SK-N-SH (cell line): Measurements from ENCODE around the gene TMPRSS2. TPM values are rescaled to one million over a fixed set of nuclear protein-coding genes. Genes with fewer than 3 reads are reported as not detected.

Experiments used
- CTCF ChIA-PET: fragments of 300-600, 350-600 bp; formaldehyde crosslinking; extraction: SDS; loops from one replicate; lab custom pipeline; 2021; lab: Yijun Ruan, JAX
- POLR2A ChIA-PET: fragments of 350-600 bp; sonication (Branson Sonifier 250); formaldehyde crosslinking; extraction: SDS; loops from one replicate; lab custom pipeline; 2020; ENCODE audit warnings: antibody characterized with exemption, inconsistent platforms; lab: Yijun Ruan, JAX
- DNase-seq: peaks from one replicate; pipeline ENCODE4 v3.0.0; 2012
- H2AFZ ChIP-seq: fragments of 200-600 bp; sonication (generic); 2 replicates; pipeline ENCODE4 v1.8.1; 2016; ENCODE audit warnings: antibody characterized with exemption, mild to moderate bottlenecking, low read depth
- H3F3A ChIP-seq: fragments of 200-600 bp; sonication (generic); replicated peaks from 2 replicates; pipeline ENCODE3; 2016; ENCODE audit warnings: antibody characterized with exemption, mild to moderate bottlenecking; ENCODE audit not compliant: insufficient read depth
- H3K27ac ChIP-seq, 2 experiments: fragments of 200-500 bp in 1 of 2; fragments of 200-600 bp in 1 of 2; sonication (Bioruptor generic) in 1 of 2; sonication (generic), shearing (Covaris generic) in 1 of 2; 2 replicates each; pipeline versions ENCODE4 v1.5.1 to v1.6.1; 2014 to 2016; ENCODE audit warnings: low read depth in 2 of 2, inconsistent platforms in 1 of 2, low read length in 1 of 2, mild to moderate bottlenecking in 1 of 2, mixed read lengths in 1 of 2
- H3K27me3 ChIP-seq: fragments of 200-600 bp; sonication (generic), shearing (Covaris generic); 2 replicates; pipeline ENCODE4 v1.6.1; 2016; ENCODE audit warnings: mixed run types; ENCODE audit not compliant: insufficient read depth
- H3K36me3 ChIP-seq, 2 experiments: fragments of 200-500 bp in 1 of 2; fragments of 200-600 bp in 1 of 2; sonication (Bioruptor generic) in 1 of 2; sonication (generic) in 1 of 2; replicated peaks in 1 of 2; 2 replicates each; pipeline versions ENCODE3 to v1.5.1; 2014 to 2016; ENCODE audit warnings: low read length in 1 of 2, mild to moderate bottlenecking in 1 of 2; ENCODE audit not compliant: insufficient read depth in 2 of 2, control insufficient read depth in 1 of 2
- H3K4me1 ChIP-seq, 2 experiments: fragments of 200-500 bp in 1 of 2; fragments of 200-600 bp in 1 of 2; sonication (Bioruptor generic) in 1 of 2; sonication (generic), shearing (Covaris generic) in 1 of 2; 2 replicates each; pipeline versions ENCODE4 v1.5.1 to v1.6.1; 2014 to 2016; ENCODE audit warnings: low read depth in 1 of 2, low read length in 1 of 2, mixed run types in 1 of 2; ENCODE audit not compliant: insufficient read depth in 2 of 2, control insufficient read depth in 1 of 2
- H3K4me2 ChIP-seq: fragments of 200-600 bp; sonication (generic), shearing (Covaris generic); 2 replicates; pipeline ENCODE4 v1.6.1; 2017; ENCODE audit warnings: mixed run types
- H3K4me3 ChIP-seq, 2 experiments: fragments of 200-500 bp in 1 of 2; fragments of 200-600 bp in 1 of 2; sonication (Bioruptor generic) in 1 of 2; sonication (generic), shearing (Covaris generic) in 1 of 2; 2 replicates each; pipeline versions ENCODE4 v1.5.1 to v1.8.1; 2014 to 2016; ENCODE audit warnings: low read depth in 2 of 2, inconsistent platforms in 1 of 2, low read length in 1 of 2, mild to moderate bottlenecking in 1 of 2, mixed read lengths in 1 of 2, moderate library complexity in 1 of 2
- H3K79me2 ChIP-seq: fragments of 200-600 bp; sonication (generic); 2 replicates; pipeline ENCODE4 v1.8.1; 2017; ENCODE audit warnings: mild to moderate bottlenecking; ENCODE audit not compliant: insufficient read depth
- H3K9ac ChIP-seq: fragments of 200-600 bp; sonication (generic); 2 replicates; pipeline ENCODE4 v1.6.1; 2017; ENCODE audit warnings: mixed run types
- H3K9me2 ChIP-seq: fragments of 200-600 bp; sonication (generic); 2 replicates; pipeline ENCODE4 v1.6.1; 2017; ENCODE audit warnings: mixed run types
- H3K9me3 ChIP-seq: fragments of 200-600 bp; sonication (generic); 2 replicates; pipeline ENCODE4 v1.6.1; 2017; ENCODE audit warnings: mixed run types, mild to moderate bottlenecking, moderate library complexity
- H4K20me1 ChIP-seq: fragments of 200-600 bp; sonication (generic); 2 replicates; pipeline ENCODE4 v1.6.1; 2017; ENCODE audit warnings: mild to moderate bottlenecking, mixed run types; ENCODE audit not compliant: insufficient read depth
- CHD2 ChIP-seq: fragments of 150-350 bp; IDR thresholded peaks from 2 replicates; pipeline ENCODE4 v1.6.1; 2018; ENCODE audit warnings: low read length; ENCODE audit not compliant: partially characterized antibody
- CTCF ChIP-seq: fragments of 200-600 bp; sonication (generic); IDR thresholded peaks from 2 replicates; pipeline ENCODE4 v1.6.1; 2017; ENCODE audit warnings: antibody characterized with exemption, mild to moderate bottlenecking, moderate library complexity
- ELF1 ChIP-seq: IDR thresholded peaks from 2 replicates; pipeline ENCODE4 v1.4.0; 2012
- EZH2phosphoT487 ChIP-seq: fragments of 200-600 bp; sonication (generic); IDR thresholded peaks from 2 replicates; pipeline ENCODE4 v1.6.1; 2017; ENCODE audit warnings: low read depth, mixed run types, mild to moderate bottlenecking, antibody characterized with exemption, moderate library complexity, borderline replicate concordance
- GABPA ChIP-seq: IDR thresholded peaks from 2 replicates; pipeline ENCODE4 v1.4.0; 2012; ENCODE audit warnings: low read depth, mild to moderate bottlenecking
- IRF3 ChIP-seq: fragments of 150-350 bp; IDR thresholded peaks from 2 replicates; pipeline ENCODE4 v1.6.1; 2016; ENCODE audit warnings: mild to moderate bottlenecking, low read depth, low read length
- MAX ChIP-seq: IDR thresholded peaks from 2 replicates; pipeline ENCODE4 v1.4.0; 2012; ENCODE audit warnings: low read depth
- MXI1 ChIP-seq: IDR thresholded peaks from 2 replicates; pipeline ENCODE4 v1.6.1; 2012; ENCODE audit warnings: mild to moderate bottlenecking, low read depth, low read length, improper control_type of control experiment
- PBX3 ChIP-seq: IDR thresholded peaks from 2 replicates; pipeline ENCODE4; 2012
- POLR2AphosphoS5 ChIP-seq: IDR thresholded peaks from 2 replicates; pipeline ENCODE4 v1.6.1; 2012; ENCODE audit warnings: low read depth, low read length
- RAD21 ChIP-seq: IDR thresholded peaks from 2 replicates; pipeline ENCODE4 v1.6.1; 2012; ENCODE audit warnings: mild to moderate bottlenecking, low read length
- RCOR1 ChIP-seq: fragments of 150-350 bp; IDR thresholded peaks from 2 replicates; pipeline ENCODE4 v1.6.1; 2017; ENCODE audit warnings: antibody characterized with exemption, low read length
- REST ChIP-seq: IDR thresholded peaks from 2 replicates; pipeline ENCODE4 v1.6.1; 2012; ENCODE audit warnings: mild to moderate bottlenecking, low read depth, low read length, moderate library complexity
- RFX5 ChIP-seq: IDR thresholded peaks from 2 replicates; pipeline ENCODE4 v1.6.1; 2012; ENCODE audit warnings: mild to moderate bottlenecking, improper control_type of control experiment, low read length
- TCF12 ChIP-seq: IDR thresholded peaks from 2 replicates; pipeline ENCODE4 v1.4.0; 2012
- USF1 ChIP-seq: IDR thresholded peaks from 2 replicates; pipeline ENCODE4 v1.4.0; 2012; ENCODE audit warnings: low read depth, borderline replicate concordance
- WGBS: methylation state at CpG from one replicate; pipeline ENCODE4 v1.1.6; 2017; ENCODE audit warnings: low lambda C conversion rate; 5-methylcytosine and 5-hydroxymethylcytosine counted together
- polyA plus RNA-seq, 3 experiments: library from polyadenylated mRNA; depleted of rRNA; stranded (reverse); fragments of >200 nt; gene quantifications; 2 replicates each; pipeline ENCODE4 v1.2.3, GENCODE V29; 2012

TMPRSS2 gene
- polyA plus RNA-seq, 1 of the 3 experiments (the other 2 are of a cell fraction): not detected

- Histone ChIP-seq H3K9me2 (no peaks in the 10 kb centered on the region), H3K27me3 (no peaks in the 10 kb centered on the region; the same call in 1 of the 2 replicates), H4K20me1 (no peaks in the 10 kb centered on the region), H3K79me2 (no peaks in the 10 kb centered on the region)
- no peak for TF ChIP-seq USF1
- no peak for TF ChIP-seq PBX3
- TF ChIP-seq CHD2: no peak
- no peak for TF ChIP-seq RAD21
- no peak for TF ChIP-seq RCOR1
- TF ChIP-seq POLR2AphosphoS5: no peak
- no peak for TF ChIP-seq RFX5
- no peak for TF ChIP-seq GABPA
- TF ChIP-seq CTCF: no peak
- TF ChIP-seq MXI1: no peak
- no peak for TF ChIP-seq IRF3
- TF ChIP-seq MAX: no peak
- TF ChIP-seq ELF1: no peak
- TF ChIP-seq EZH2phosphoT487: no peak
- TF ChIP-seq TCF12: no peak
- no peak for TF ChIP-seq REST
- TF ChIP-seq, all 33 proteins: peak for 0
- CTCF ChIA-PET: interaction anchor here (2.2 kb wide), 1 partner anchor 195 kb away, joined by 5 read pairs; no protein-coding TSS in a partner anchor
- no peak overlapping the region for H3K27ac ChIP-seq
- H2AFZ ChIP-seq: no peak overlapping the region
- H3K4me3 ChIP-seq: no peak overlapping the region
- no peaks in the 10 kb centered on the region for H3K4me1 ChIP-seq
- H3K36me3 ChIP-seq: no peaks in the 10 kb centered on the region
- WGBS: 54% methylated on average over 10 of the region's 15 CpGs
- H3K9ac ChIP-seq: no peak overlapping the region
- POLR2A ChIA-PET: no interaction called here
- no peak overlapping the region for H3K4me2 ChIP-seq
- no peaks in the 10 kb centered on the region for H3K9me3 ChIP-seq
- no peak for DNase-seq
- no peaks in the 10 kb centered on the region for H3F3A ChIP-seq
These were observed 30.2 kb downstream of the TMPRSS2 start for GRCh38 chr21:41477641-41478318.
